ENCODE results near the gene MED8. TPM values are rescaled to one million over a fixed set of nuclear protein-coding genes. Genes with fewer than 3 reads are reported as not detected.

MED8 gene
- total and polyA plus RNA-seq, 2 experiments from 2014 or later = 16.6 to 25.7 TPM

GRCh38 chr1:43430831-43431230 lies 41.2 kb upstream of the MED8 start:
- Histone ChIP-seq H4K20me1 (replicated peaks; ENCODE audit: insufficient read depth) (no peaks in the 10 kb centered on the region), H3K4me2 (no peak overlapping the region), H2AFZ (no peak overlapping the region), H3K36me3 (ENCODE audit: insufficient read depth) (no peaks in the 10 kb centered on the region), H3K4me1 (ENCODE audit: insufficient read depth) (no peaks in the 10 kb centered on the region), H3K27me3 (ENCODE audit: insufficient read depth) (no peaks in the 10 kb centered on the region), H3F3A (replicated peaks; ENCODE audit: low read depth) (no peaks in the 10 kb centered on the region), H3K27ac (ENCODE audit: low read depth) (no peak overlapping the region), H3K79me2 (replicated peaks; ENCODE audit: insufficient read depth) (no peaks in the 10 kb centered on the region), H3K9me2 (ENCODE audit: insufficient read depth) (no peaks in the 10 kb centered on the region), H3K4me3 (no peak overlapping the region)
- H3K27me3 Mint-ChIP-seq (ENCODE audit: insufficient read depth, low read depth, poor library complexity) = peaks cover 2% of the 10 kb centered on the region
- peaks cover 46% of the 10 kb centered on the region for H3K36me3 Mint-ChIP-seq (ENCODE audit: low read depth)
- no peaks in the 10 kb centered on the region for H3K9me3 Mint-ChIP-seq
- DNase-seq (ENCODE audit: low spot score) = no peak
- ATAC-seq = no peak
- H3K4me1 Mint-ChIP-seq = no peaks in the 10 kb centered on the region; the same call in 1 of the 3 replicates
- no peak overlapping the region for H3K27ac Mint-ChIP-seq
- no peak for TF ChIP-seq EZH2phosphoT487 (IDR thresholded peaks at IDR 0.05; ENCODE audit: unreplicated experiment)
- TF ChIP-seq STAT1 (IDR thresholded peaks at IDR 0.05; ENCODE audit: unreplicated experiment) = no peak
- no peak for TF ChIP-seq ZNF114 (CRISPR knock-in tag; IDR thresholded peaks at IDR 0.05)
- TF ChIP-seq REST (IDR thresholded peaks at IDR 0.05; ENCODE audit: unreplicated experiment) = no peak
- TF ChIP-seq CTCF (conservative IDR thresholded peaks at IDR 0.05; ENCODE audit: low read depth in 2 of 2) = no peak
- TF ChIP-seq NANOG (IDR thresholded peaks at IDR 0.05; ENCODE audit: borderline replicate concordance) = no peak
- TF ChIP-seq POLR2AphosphoS5 (IDR thresholded peaks at IDR 0.05; ENCODE audit: low read depth) = no peak
- TF ChIP-seq JUNB (IDR thresholded peaks at IDR 0.05; ENCODE audit: unreplicated experiment) = no peak
- TF ChIP-seq ZNF331 (CRISPR knock-in tag; IDR thresholded peaks at IDR 0.05; ENCODE audit: low read depth) = no peak
- no peak for TF ChIP-seq ZNF462 (CRISPR knock-in tag; IDR thresholded peaks at IDR 0.05)
- no peak for TF ChIP-seq CREB1 (CRISPR knock-in tag; IDR thresholded peaks at IDR 0.05; ENCODE audit: low read depth)
- no peak for TF ChIP-seq ETS1 (IDR thresholded peaks at IDR 0.05)
- no peak for TF ChIP-seq EZH2 (IDR thresholded peaks at IDR 0.05; ENCODE audit: low read depth, unreplicated experiment)
- H3K4me3 Mint-ChIP-seq = no peak overlapping the region

Measured in GM23338 (cell line).